HG03196 (cell line): ENCODE results near the gene COL9A3.

Experiments
- ATAC-seq: cut with Tn5 transposase; IDR thresholded peaks from one replicate; pipeline ENCODE4 v1.9.1; 2021; ENCODE audit not compliant: unreplicated experiment

The COL9A3 gene

GRCh38 chr20:62796699-62797491, 20.0 kb upstream of the COL9A3 start:
- ATAC-seq: no peak

GRCh38 chr20:62797671-62798532, 18.9 kb upstream of the COL9A3 start:
- ATAC-seq: no peak

- ATAC-seq: no peak
These were observed 17.8 kb upstream of the COL9A3 start for GRCh38 chr20:62799036-62799435.

- ATAC-seq: no peak
These were observed 17.4 kb upstream of the COL9A3 start for GRCh38 chr20:62799459-62799858.

- no peak for ATAC-seq
These were observed 17.0 kb upstream of the COL9A3 start for GRCh38 chr20:62799873-62800272.

DNA sequence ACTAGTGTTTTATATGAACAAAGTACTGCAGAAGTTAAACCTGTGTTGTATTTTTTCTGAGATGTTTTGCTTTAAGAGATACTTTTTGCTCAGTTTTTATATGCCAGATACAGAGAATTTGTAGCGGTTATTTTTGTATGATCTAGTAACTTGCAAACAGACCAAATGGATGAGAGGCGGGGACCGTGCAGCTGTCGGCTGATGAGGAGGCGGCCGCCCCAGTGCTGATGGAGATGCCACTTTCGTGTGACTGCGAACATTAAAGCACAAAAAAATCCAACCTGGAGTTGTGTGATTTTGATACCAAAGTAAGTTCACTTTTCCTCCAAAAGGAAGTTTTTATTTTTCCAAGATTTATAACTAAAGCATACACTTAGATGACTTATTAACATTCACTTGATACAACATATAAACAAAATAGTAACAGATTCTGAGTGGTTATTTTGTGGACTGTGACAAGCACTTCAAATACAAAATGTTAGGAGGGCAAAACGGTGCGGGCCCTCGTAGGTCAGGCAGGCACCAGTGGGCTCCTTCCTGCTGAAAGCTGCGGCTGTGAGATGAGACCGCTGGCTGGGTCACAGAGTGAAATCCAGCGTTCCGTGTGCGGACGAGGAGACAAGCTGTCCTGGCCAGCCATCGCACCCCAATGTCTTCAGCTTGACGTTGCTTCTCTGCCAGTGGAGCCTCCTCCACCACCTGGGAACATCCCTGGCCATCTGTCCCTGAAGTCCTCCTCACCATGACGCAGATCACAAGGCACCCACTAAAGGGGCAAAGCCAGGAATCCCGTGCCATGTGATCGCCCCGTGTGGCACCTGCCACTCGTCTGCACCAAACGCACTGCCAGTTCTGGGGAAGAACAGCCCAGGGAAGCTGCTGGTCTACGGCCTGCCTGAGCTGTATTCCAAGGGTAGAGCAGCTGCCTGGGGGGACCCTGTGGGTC, 16.3 kb upstream of the COL9A3 start:
- ATAC-seq: no peak

DNA sequence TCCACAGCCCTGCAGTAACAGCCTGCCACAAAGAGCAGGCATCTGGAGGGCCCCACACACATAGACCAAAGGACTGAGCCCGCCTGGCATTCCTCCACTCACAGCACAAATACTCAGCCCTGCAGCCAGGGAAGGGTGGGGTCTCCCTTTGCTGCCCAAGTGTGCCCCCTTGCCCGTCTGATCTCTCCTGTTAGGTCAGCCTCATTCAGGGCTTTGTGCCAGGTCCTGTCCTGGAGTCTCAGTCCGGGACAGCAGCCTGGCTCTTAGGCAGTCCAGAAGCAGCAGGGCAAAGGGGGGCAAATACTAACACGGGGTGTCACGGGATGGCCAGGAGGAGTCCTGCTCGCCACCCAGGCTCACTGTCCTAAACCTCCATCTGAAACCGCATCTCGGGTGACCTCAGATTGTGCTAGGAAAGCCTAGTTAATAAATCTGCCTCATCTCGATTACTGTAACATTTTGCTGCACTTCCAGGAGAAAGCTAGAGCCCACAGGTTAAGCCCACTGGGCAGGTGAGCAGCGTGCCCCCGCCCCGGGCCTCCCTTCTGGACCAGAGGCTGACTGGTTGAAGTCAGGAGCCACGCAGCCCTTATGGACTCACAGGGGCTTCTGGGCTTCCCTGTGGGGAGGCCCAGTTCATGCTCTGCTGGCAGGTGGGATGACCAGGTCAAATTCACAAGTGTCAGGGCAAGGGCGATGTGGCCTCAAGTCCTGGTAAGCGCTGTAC, 15.4 kb upstream of the COL9A3 start:
- ATAC-seq: no peak

DNA sequence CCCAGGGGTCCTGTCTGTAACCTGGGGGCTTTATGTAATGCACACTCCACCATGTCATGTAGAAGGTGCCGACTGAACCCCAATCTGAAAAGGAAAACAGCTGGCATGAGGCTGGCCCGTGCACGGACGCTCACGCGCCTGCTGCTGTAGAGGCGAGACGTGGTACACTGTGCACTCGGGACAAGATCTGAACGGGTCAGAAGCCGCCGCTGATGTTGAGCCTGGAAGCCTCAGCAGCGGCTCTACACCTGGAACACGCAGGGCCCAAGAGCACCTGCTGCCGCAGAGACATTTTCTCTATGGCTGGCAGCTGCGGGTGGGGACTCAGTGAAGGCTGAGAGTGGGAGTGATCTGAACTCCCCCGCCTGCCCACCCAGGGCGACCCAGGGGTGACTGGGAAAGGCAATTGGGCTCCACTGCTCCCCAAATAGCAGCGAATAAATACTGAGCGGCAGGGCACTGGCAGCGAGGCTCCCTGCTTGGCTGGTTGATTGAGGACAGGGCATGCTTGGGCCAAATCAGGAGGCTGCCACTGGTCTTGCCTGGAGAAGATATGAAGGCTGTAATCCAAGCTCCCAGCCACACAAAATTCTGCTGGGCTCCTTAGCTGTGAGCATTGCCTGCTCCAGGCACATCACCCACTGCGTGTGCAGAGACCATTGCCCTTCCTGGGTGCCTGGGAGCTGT, 14.7 kb upstream of the COL9A3 start:
- no peak for ATAC-seq

DNA sequence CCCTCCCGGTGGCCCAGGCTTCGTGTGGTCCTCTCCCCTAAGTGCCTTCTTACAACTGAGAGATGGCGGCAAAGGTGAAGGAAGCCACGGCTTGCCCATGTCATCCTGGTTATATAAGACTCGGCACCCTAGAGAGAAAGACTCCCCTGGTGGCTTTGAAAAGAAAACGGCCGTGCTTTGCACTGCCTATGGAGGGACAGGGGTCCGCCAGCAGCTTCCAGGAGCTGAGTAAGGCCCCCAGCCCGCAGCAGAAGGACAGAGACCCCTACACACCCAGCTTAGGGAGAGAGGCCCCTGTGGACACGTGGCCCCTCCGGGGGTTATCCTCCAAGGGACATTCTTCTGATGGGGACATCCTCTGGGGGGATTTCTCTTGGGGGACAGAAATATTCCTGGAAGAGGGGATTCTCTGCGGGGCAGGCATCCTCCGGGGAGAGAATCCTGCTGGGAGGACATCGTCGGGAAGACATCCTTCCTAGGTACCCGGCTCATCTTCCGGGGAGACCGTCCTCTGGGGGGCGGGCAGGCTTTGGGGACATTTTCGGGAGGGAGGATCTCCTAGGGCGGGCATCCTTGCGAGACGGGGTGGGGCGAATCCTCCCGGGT, 12.7 kb upstream of the COL9A3 start:
- ATAC-seq: no peak

DNA sequence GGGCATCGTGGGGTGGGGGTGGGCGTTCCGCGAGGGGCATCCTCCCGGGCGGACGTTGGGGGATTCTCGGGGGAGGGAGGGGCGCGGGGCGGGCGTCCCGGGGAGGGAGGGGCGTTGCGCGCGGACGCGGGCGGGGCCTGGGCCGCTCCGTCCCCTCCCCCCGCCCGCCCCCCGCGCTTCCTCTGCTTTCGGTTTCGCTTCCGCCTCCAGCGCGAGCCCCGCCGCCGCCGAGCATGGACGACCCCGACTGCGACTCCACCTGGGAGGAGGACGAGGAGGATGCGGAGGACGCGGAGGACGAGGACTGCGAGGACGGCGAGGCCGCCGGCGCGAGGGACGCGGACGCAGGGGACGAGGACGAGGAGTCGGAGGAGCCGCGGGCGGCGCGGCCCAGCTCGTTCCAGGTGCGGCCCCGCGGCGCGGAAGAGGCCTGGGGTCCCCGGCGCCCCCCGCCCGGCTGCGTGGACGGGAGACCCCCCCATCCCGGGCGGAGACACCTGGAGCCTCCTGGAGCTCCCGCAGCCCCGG, 12.2 kb upstream of the COL9A3 start, which contains the start of gene OGFR:
TSS of gene OGFR (plus strand) at position 209 of the 528 bp plus-strand sequence. CDS start at position 234, 25 bp downstream.
- ATAC-seq: no peak

DNA sequence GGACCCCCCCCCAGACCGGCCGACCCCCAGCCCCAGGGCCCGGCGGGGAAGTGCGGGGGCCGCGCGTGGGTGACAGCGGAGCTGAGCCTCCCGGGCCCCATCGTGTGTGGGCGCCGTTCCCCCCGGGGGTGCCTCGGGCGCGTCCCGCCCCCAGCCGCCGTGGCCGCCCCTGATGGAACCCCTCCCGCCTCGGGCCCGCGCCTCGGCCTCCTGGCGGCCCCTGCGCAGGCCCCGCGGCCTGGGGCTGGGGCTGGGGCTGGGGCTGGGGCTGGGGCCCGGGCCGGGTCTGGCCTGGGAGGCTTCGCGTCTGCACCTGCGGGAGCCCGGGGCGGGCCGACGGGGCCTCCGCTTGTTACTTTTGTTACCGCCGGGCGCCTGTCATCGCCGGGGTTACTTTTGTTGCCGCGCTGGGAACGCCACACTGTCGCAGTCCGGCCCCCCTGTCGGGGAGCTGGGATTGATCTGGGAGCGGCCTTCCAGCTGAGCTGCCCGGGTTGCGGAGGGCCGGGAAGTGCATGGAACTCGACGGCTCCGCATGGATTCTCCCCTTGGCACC, 11.6 kb upstream of the COL9A3 start:
- ATAC-seq: no peak

- ATAC-seq: no peak
These were observed 11.0 kb upstream of the COL9A3 start for GRCh38 chr20:62805711-62806382.

- ATAC-seq: no peak
These were observed 10.3 kb upstream of the COL9A3 start for GRCh38 chr20:62806383-62807050.

GRCh38 chr20:62807444-62808210, 9.2 kb upstream of the COL9A3 start:
- ATAC-seq: no peak

DNA sequence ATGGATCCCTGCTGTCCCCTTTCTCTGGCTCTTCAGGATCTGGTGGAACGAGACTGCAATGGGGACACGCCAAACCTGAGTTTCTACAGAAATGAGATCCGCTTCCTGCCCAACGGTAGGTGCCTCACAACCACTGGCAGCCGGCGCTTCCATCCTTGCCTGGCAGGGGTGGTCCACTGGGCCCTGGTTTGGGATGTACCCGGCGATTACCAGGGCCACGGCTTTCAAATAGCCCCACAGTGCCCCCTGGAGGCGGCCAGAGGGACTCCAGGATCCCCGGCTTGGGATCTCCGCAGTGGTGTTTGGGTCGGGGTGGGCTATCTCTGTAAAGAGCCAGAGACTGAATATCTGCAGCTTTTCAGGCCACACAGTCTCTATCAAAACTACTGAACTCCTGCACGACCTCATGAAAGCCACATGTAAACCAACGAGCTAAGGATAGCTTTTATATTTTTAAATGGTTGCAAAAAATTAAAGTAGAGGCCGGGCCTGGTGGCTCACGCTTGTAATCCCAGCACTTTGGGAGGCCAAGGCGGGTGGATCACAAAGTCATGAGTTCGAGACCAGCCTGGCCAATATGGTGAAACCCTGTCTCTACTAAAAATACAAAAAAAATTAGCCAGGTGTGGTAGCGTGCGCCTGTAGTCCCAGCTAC, 8.5 kb upstream of the COL9A3 start:
- ATAC-seq: no peak
